ENCODE data around the gene ZCCHC14. TPM values are rescaled to one million over a fixed set of nuclear protein-coding genes. Genes with fewer than 3 reads are reported as not detected.

Gene ZCCHC14
- total and polyA plus RNA-seq, 2 of the 13 experiments (the other 11 are each of a cell fraction or from before 2014, with no cell fraction given): 12.4 to 12.5 TPM

GRCh38 chr16:87484487-87485331 lies 8.1 kb downstream of the ZCCHC14 start:
- Histone ChIP-seq H3K4me2 (ENCODE audit: low read depth, low read length) (peak overlapping the region; percentile 57), H3K9me3 (ENCODE audit: low read length) (no peaks in the 10 kb centered on the region), H3K4me1 (ENCODE audit: insufficient read depth, low read length) (peaks cover 87% of the 10 kb centered on the region), H3K36me3 (replicated peaks in 1 of 2; ENCODE audit: control insufficient read depth in 1 of 2, insufficient read depth in 2 of 2, low read length in 2 of 2) (peaks cover 2 to 9% of the 10 kb centered on the region in 2 experiments), H3K27ac (ENCODE audit: extremely low read length, insufficient read depth, low read length) (peak overlapping the region; percentile 26), H3K4me3 (replicated peaks in 1 of 3; ENCODE audit: insufficient read depth in 1 of 3, low read depth in 2 of 3, low read length in 3 of 3) (no peak overlapping the region), H3K79me2 (ENCODE audit: insufficient read depth, low read length) (peaks cover 91% of the 10 kb centered on the region), H4K20me1 (ENCODE audit: insufficient read depth, low read length) (peaks cover 62% of the 10 kb centered on the region), H3K9ac (ENCODE audit: insufficient read depth, low read depth, low read length) (no peak overlapping the region), H3K27me3 (ENCODE audit: control insufficient read depth in 1 of 2, insufficient read depth in 2 of 2, low read length in 2 of 2) (no peaks in the 10 kb centered on the region), H2AFZ (ENCODE audit: low read length) (no peak overlapping the region)
- ChIA-PET POLR2A (interaction anchor here (1.5 kb wide), 1 partner anchor 45 kb away, joined by 3 read pairs; no protein-coding TSS in a partner anchor), CTCF (ENCODE audit: low intra/inter-chr PET ratio, low total read pairs) (no interaction called here)
- peak; percentile 56 for FAIRE-seq
- no TSS peak for BruUV-seq (replicated peaks)
- no peak for ATAC-seq
- in situ Hi-C loops (cut with HindIII; ENCODE audit: extremely low pct_ligation_motif_present, low pct_unique_long_range_greater_than_20kb): no loop called here
- intact Hi-C loops (cut with micrococcal nuclease; ENCODE audit: unreplicated experiment): loop anchor here (10.0 kb wide), 1 partner anchor 100 kb away; the partner anchor contains the start of gene FBXO31
- peak; percentile 69 for DNase-seq (ENCODE audit: low spot score)
- WGBS (ENCODE audit: low lambda C conversion rate): 58% methylated on average over 21 of the region's 22 CpGs
- TF ChIP-seq GPBP1L1 (CRISPR knock-in tag; IDR thresholded peaks at IDR 0.05) (no peak), KMT2B (CRISPR knock-in tag; IDR thresholded peaks at IDR 0.05) (no peak), ZNF749 (CRISPR knock-in tag; IDR thresholded peaks at IDR 0.05; ENCODE audit: borderline replicate concordance) (no peak), SMARCC2 (IDR thresholded peaks at IDR 0.05) (no peak), HCFC1 (IDR thresholded peaks at IDR 0.05; ENCODE audit: low read depth, low read length) (no peak), FOXA1 (IDR thresholded peaks at IDR 0.05) (no peak), FOXA1 (CRISPR knock-in tag; IDR thresholded peaks at IDR 0.05) (no peak), THAP11 (CRISPR knock-in tag; IDR thresholded peaks at IDR 0.05) (no peak), BHLHE40 (IDR thresholded peaks at IDR 0.05; ENCODE audit: low read length) (peak; percentile 33; the same call in 1 of the 2 replicates), ZNF614 (CRISPR knock-in tag; IDR thresholded peaks at IDR 0.05; ENCODE audit: borderline replicate concordance) (no peak), MYNN (CRISPR knock-in tag; IDR thresholded peaks at IDR 0.05; ENCODE audit: low read depth) (no peak), RXRB (CRISPR knock-in tag; IDR thresholded peaks at IDR 0.05; ENCODE audit: borderline replicate concordance) (peak; percentile 79), PAX8 (CRISPR knock-in tag; IDR thresholded peaks at IDR 0.05; ENCODE audit: borderline replicate concordance) (no peak), THAP7 (CRISPR knock-in tag; IDR thresholded peaks at IDR 0.05) (no peak)

All from HepG2 (cell line).